HepG2 (cell line): ENCODE measurements around the gene CERT1. TPM values are rescaled to one million over a fixed set of nuclear protein-coding genes. Genes with fewer than 3 reads are reported as not detected.

Source experiments
- ATAC-seq: fragments of 200-7000 bp; cut with Tn5 transposase; 3 replicates; pipeline ENCODE4 v1.9.1; 2020; ENCODE audit warnings: mild to moderate bottlenecking, moderate library complexity
- BruUV-seq: library from RNA; stranded (reverse); fragments of 400-500 nt; replicated peaks from 2 replicates; lab custom pipeline; 2021; lab: Mats Ljungman, UMichigan
- CTCF ChIA-PET: fragments of 300-600 bp; formaldehyde crosslinking; extraction: SDS; loops from one replicate; lab custom pipeline; 2021; ENCODE audit warnings: low total read pairs, inconsistent platforms, low intra/inter-chr PET ratio; lab: Yijun Ruan, JAX
- POLR2A ChIA-PET: fragments of 350-600 bp; sonication (Branson Sonifier 250); formaldehyde crosslinking; loops from one replicate; lab custom pipeline; 2020; ENCODE audit warnings: antibody characterized with exemption, inconsistent platforms; lab: Yijun Ruan, JAX
- DNase-seq: peaks from one replicate; pipeline ENCODE4 v3.0.0-alpha.2; 2015; ENCODE audit warnings: low spot score
- FAIRE-seq: peaks from 3 replicates; lab custom pipeline; 2011; peaks lifted over from hg19 to GRCh38; lab: Jason Lieb, UNC
- H2AFZ ChIP-seq: one replicate; pipeline ENCODE4 v1.6.1; 2011; ENCODE audit warnings: low read length, inconsistent platforms
- H3K27ac ChIP-seq: fragments of 300-600 bp; 3 replicates; pipeline ENCODE4 v1.8.0; 2011; ENCODE audit warnings: mixed run types, mild to moderate bottlenecking, mixed read lengths, low read length, inconsistent platforms; ENCODE audit not compliant: insufficient read depth; ENCODE audit errors: extremely low read length
- H3K27me3 ChIP-seq, 2 experiments: fragments of 200-600 bp in 1 of 2; 2 replicates in 1 of 2; 3 replicates in 1 of 2; pipeline versions ENCODE4 v1.6.0 to v1.8.0; 2011; ENCODE audit warnings: low read length in 2 of 2, mild to moderate bottlenecking in 2 of 2, moderate library complexity in 2 of 2, inconsistent platforms in 1 of 2; ENCODE audit not compliant: insufficient read depth in 2 of 2, control insufficient read depth in 1 of 2
- H3K36me3 ChIP-seq, 2 experiments: fragments of 200-600 bp in 1 of 2; replicated peaks in 1 of 2; 2 replicates in 1 of 2; 3 replicates in 1 of 2; pipeline versions ENCODE4 v1.5.1 to v1.8.0; 2011; ENCODE audit warnings: low read length in 2 of 2, inconsistent platforms in 1 of 2; ENCODE audit not compliant: insufficient read depth in 2 of 2, control insufficient read depth in 1 of 2
- H3K4me1 ChIP-seq: 2 replicates; pipeline ENCODE4 v1.5.1; 2012; ENCODE audit warnings: low read length, inconsistent platforms; ENCODE audit not compliant: insufficient read depth
- H3K4me2 ChIP-seq: 2 replicates; pipeline ENCODE4 v1.6.0; 2011; ENCODE audit warnings: low read depth, low read length, inconsistent platforms
- H3K4me3 ChIP-seq, 3 experiments: fragments of 200-600 bp in 1 of 3; sonication (generic), shearing (Covaris generic) in 1 of 3; replicated peaks in 1 of 3; 2 replicates each; pipeline ENCODE4 v1.5.1; 2011 to 2016; ENCODE audit warnings: low read length in 3 of 3, inconsistent platforms in 2 of 3, low read depth in 2 of 3, mild to moderate bottlenecking in 2 of 3, control low read depth in 1 of 3, mixed read lengths in 1 of 3; ENCODE audit not compliant: insufficient read depth in 1 of 3
- H3K79me2 ChIP-seq: one replicate; pipeline ENCODE4 v1.6.1; 2011; ENCODE audit warnings: low read length, inconsistent platforms; ENCODE audit not compliant: insufficient read depth
- H3K9ac ChIP-seq: 2 replicates; pipeline ENCODE4 v1.6.0; 2011; ENCODE audit warnings: mild to moderate bottlenecking, low read depth, low read length, inconsistent platforms; ENCODE audit not compliant: insufficient read depth
- H3K9me3 ChIP-seq: 2 replicates; pipeline ENCODE4 v1.5.1; 2012; ENCODE audit warnings: mild to moderate bottlenecking, low read length
- H4K20me1 ChIP-seq: 2 replicates; pipeline ENCODE4 v1.6.0; 2011; ENCODE audit warnings: inconsistent platforms, mild to moderate bottlenecking, low read length, moderate library complexity; ENCODE audit not compliant: insufficient read depth
- ARID2 ChIP-seq: sonication (generic); formaldehyde crosslinking; IDR thresholded peaks from 2 replicates; pipeline ENCODE4 v1.8.1; 2022; ENCODE audit warnings: mild to moderate bottlenecking, missing genetic modification reagents, borderline replicate concordance
- CBX2 ChIP-seq, 2 experiments: fragments of 200-600 bp in 1 of 2; sonication (generic); formaldehyde crosslinking in 1 of 2; IDR thresholded peaks; 2 replicates each; pipeline versions ENCODE4 v1.7.0 to v1.8.1; 2018 to 2022; ENCODE audit warnings: low read depth in 2 of 2, low read length in 1 of 2, mild to moderate bottlenecking in 1 of 2, missing genetic modification reagents in 1 of 2
- NR2F2 ChIP-seq: IDR thresholded peaks from 2 replicates; pipeline ENCODE4 v1.6.1; 2012; ENCODE audit warnings: low read depth, inconsistent platforms, borderline replicate concordance
- POLR2A ChIP-seq, 2 experiments: IDR thresholded peaks; 2 replicates each; pipeline ENCODE4 v1.6.1; 2011; ENCODE audit warnings: low read depth in 2 of 2, low read length in 2 of 2, mild to moderate bottlenecking in 1 of 2, moderate library complexity in 1 of 2; ENCODE audit not compliant: insufficient read depth in 1 of 2
- RBAK ChIP-seq: sonication (generic); formaldehyde crosslinking; IDR thresholded peaks from 2 replicates; pipeline ENCODE4 v1.5.1; 2020; ENCODE audit warnings: mild to moderate bottlenecking, missing genetic modification reagents
- SNAPC2 ChIP-seq: sonication (generic); formaldehyde crosslinking; IDR thresholded peaks from 2 replicates; pipeline ENCODE4 v1.8.1; 2022; ENCODE audit warnings: mild to moderate bottlenecking, missing genetic modification reagents
- ZFP37 ChIP-seq: sonication (generic); formaldehyde crosslinking; IDR thresholded peaks from 2 replicates; pipeline ENCODE4 v1.4.0; 2020; ENCODE audit warnings: missing genetic modification reagents, borderline replicate concordance
- ZFY ChIP-seq: sonication (generic); formaldehyde crosslinking; IDR thresholded peaks from 2 replicates; pipeline ENCODE4 v1.4.0; 2020; ENCODE audit warnings: missing genetic modification reagents
- ZNF263 ChIP-seq: sonication (generic); formaldehyde crosslinking; IDR thresholded peaks from 2 replicates; pipeline ENCODE4 v1.4.0; 2020; ENCODE audit warnings: missing genetic modification reagents
- ZNF383 ChIP-seq: sonication (generic); formaldehyde crosslinking; IDR thresholded peaks from 2 replicates; pipeline ENCODE4 v1.4.0; 2020; ENCODE audit warnings: missing genetic modification reagents, mild to moderate bottlenecking, borderline replicate concordance
- ZNF572 ChIP-seq: sonication (generic); formaldehyde crosslinking; IDR thresholded peaks from 2 replicates; pipeline ENCODE4 v1.5.1; 2020; ENCODE audit warnings: mild to moderate bottlenecking, missing genetic modification reagents
- ZNF709 ChIP-seq: sonication (generic); formaldehyde crosslinking; IDR thresholded peaks from 2 replicates; pipeline ENCODE4 v1.5.0; 2020; ENCODE audit warnings: mild to moderate bottlenecking, missing genetic modification reagents
- ZNF75D ChIP-seq: sonication (generic); formaldehyde crosslinking; IDR thresholded peaks from 2 replicates; pipeline ENCODE4 v1.8.1; 2023; ENCODE audit warnings: missing genetic modification reagents, mild to moderate bottlenecking, borderline replicate concordance
- ZNF772 ChIP-seq: sonication (generic); formaldehyde crosslinking; IDR thresholded peaks from 2 replicates; pipeline ENCODE4 v1.5.0; 2020; ENCODE audit warnings: mild to moderate bottlenecking, missing genetic modification reagents
- WGBS: methylation state at CpG from one replicate; pipeline ENCODE4 v1.1.6; 2017; ENCODE audit warnings: low lambda C conversion rate; 5-methylcytosine and 5-hydroxymethylcytosine counted together
- in situ Hi-C: cut with HindIII; loops from 2 replicates; pipeline ENCODE4 v1.10.0; 2017; ENCODE audit warnings: low pct_unique_long_range_greater_than_20kb; ENCODE audit not compliant: extremely low pct_ligation_motif_present
- intact Hi-C: fragments of 100-400 bp; cut with micrococcal nuclease; formaldehyde crosslinking; loops from one replicate; pipeline ENCODE4 v1.10.0; 2022; ENCODE audit not compliant: unreplicated experiment
- polyA plus RNA-seq, 8 experiments: library from polyadenylated mRNA; depleted of rRNA in 3 of 8; stranded (reverse) in 7 of 8; unstranded in 1 of 8; fragments of >200 nt; fragmentation: Illumina TruSeq in 4 of 8; extraction: Trizol in 4 of 8; gene quantifications; 2 replicates each; pipeline versions ENCODE4 v1.2.1 to v1.2.3, GENCODE V29; 2011 to 2016; ENCODE audit warnings: low read depth in 4 of 8, missing spikeins in 1 of 8, mixed read lengths in 1 of 8; ENCODE audit not compliant: insufficient read depth in 1 of 8
- total RNA-seq, 5 experiments: library from RNA; depleted of rRNA; stranded (reverse); fragments of >200 nt; fragmentation: Illumina TruSeq; extraction: Trizol; gene quantifications; 2 replicates each; pipeline ENCODE4 v1.2.3, GENCODE V29; 2016; ENCODE audit warnings: low read depth in 1 of 5
- TF ChIP-seq, protein P1 (sequence below): sonication (generic); formaldehyde crosslinking; IDR thresholded peaks from 2 replicates; pipeline ENCODE4 v1.5.1; 2020; ENCODE audit warnings: missing genetic modification reagents, mild to moderate bottlenecking, borderline replicate concordance
- TF ChIP-seq, protein P2 (sequence below): sonication (generic); formaldehyde crosslinking; IDR thresholded peaks from 2 replicates; pipeline ENCODE4 v1.5.0; 2020; ENCODE audit warnings: missing genetic modification reagents, mild to moderate bottlenecking, borderline replicate concordance
- TF ChIP-seq, protein P3 (sequence below): sonication (generic); formaldehyde crosslinking; IDR thresholded peaks from 2 replicates; pipeline ENCODE4 v1.5.0; 2020; ENCODE audit warnings: mild to moderate bottlenecking, missing genetic modification reagents

Gene CERT1
- total and polyA plus RNA-seq, 2 of the 13 experiments (the other 11 are each of a cell fraction or from before 2014, with no cell fraction given): 8.2 to 12.7 TPM

DNA sequence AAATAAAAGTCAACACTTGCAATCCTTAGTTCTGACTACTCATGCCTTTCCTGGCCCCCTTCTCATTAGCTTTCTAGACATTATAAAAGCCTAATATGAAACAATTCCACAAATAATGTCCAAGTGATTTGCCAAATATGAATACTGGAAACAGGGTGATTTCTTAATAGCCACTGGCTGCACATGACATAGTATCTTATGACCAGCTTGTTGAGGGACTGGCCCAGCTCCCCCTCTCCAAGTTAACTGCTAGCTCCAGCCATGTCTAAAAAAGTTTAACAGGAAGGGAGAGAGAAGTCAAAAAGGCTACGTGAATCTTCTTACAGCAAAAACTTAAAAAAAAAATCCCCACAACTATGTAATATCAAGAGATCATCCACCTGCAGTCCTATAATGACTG is 1.5 kb downstream of the CERT1 start:
- Histone ChIP-seq H4K20me1 (peaks cover 19% of the 10 kb centered on the region), H3K9me3 (no peaks in the 10 kb centered on the region), H2AFZ (no peak overlapping the region), H3K4me2 (peak overlapping the region; percentile 75), H3K27ac (no peak overlapping the region), H3K36me3 (no peaks in the 10 kb centered on the region), H3K9ac (peak overlapping the region; percentile 87; the same call in 1 of the 2 replicates), H3K4me3 (peak overlapping the region; percentile 88 to 96 (median 89); a peak in 5 of 6 replicates), H3K4me1 (peaks cover 43% of the 10 kb centered on the region), H3K79me2 (peaks cover 68% of the 10 kb centered on the region), H3K27me3 (no peaks in the 10 kb centered on the region; a peak in 1 of 5 replicates)
- ATAC-seq (no peak), DNase-seq (peak; percentile 12), FAIRE-seq (no peak)
- no peak for TF ChIP-seq SNAPC2 (CRISPR knock-in tag)
- TF ChIP-seq, protein P1, sequence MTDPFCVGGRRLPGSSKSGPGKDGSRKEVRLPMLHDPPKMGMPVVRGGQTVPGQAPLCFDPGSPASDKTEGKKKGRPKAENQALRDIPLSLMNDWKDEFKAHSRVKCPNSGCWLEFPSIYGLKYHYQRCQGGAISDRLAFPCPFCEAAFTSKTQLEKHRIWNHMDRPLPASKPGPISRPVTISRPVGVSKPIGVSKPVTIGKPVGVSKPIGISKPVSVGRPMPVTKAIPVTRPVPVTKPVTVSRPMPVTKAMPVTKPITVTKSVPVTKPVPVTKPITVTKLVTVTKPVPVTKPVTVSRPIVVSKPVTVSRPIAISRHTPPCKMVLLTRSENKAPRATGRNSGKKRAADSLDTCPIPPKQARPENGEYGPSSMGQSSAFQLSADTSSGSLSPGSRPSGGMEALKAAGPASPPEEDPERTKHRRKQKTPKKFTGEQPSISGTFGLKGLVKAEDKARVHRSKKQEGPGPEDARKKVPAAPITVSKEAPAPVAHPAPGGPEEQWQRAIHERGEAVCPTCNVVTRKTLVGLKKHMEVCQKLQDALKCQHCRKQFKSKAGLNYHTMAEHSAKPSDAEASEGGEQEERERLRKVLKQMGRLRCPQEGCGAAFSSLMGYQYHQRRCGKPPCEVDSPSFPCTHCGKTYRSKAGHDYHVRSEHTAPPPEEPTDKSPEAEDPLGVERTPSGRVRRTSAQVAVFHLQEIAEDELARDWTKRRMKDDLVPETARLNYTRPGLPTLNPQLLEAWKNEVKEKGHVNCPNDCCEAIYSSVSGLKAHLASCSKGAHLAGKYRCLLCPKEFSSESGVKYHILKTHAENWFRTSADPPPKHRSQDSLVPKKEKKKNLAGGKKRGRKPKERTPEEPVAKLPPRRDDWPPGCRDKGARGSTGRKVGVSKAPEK: no peak
- no peak for TF ChIP-seq ZNF709 (CRISPR knock-in tag)
- no peak for TF ChIP-seq NR2F2
- TF ChIP-seq ZFP37 (CRISPR knock-in tag): no peak
- no peak for TF ChIP-seq CBX2 (IDR thresholded peaks at IDR 0.05; ENCODE audit: low read depth, low read length)
- no peak for TF ChIP-seq CBX2 (CRISPR knock-in tag; IDR thresholded peaks at IDR 0.05; ENCODE audit: low read depth)
- no peak for TF ChIP-seq ZNF572 (CRISPR knock-in tag)
- TF ChIP-seq ZFY: no peak
- no peak for TF ChIP-seq ZNF263
- TF ChIP-seq ZNF75D (CRISPR knock-in tag): no peak
- no peak for TF ChIP-seq POLR2A (IDR thresholded peaks at IDR 0.05; ENCODE audit: insufficient read depth in 1 of 2, low read depth in 2 of 2, low read length in 2 of 2)
- TF ChIP-seq, protein P2, sequence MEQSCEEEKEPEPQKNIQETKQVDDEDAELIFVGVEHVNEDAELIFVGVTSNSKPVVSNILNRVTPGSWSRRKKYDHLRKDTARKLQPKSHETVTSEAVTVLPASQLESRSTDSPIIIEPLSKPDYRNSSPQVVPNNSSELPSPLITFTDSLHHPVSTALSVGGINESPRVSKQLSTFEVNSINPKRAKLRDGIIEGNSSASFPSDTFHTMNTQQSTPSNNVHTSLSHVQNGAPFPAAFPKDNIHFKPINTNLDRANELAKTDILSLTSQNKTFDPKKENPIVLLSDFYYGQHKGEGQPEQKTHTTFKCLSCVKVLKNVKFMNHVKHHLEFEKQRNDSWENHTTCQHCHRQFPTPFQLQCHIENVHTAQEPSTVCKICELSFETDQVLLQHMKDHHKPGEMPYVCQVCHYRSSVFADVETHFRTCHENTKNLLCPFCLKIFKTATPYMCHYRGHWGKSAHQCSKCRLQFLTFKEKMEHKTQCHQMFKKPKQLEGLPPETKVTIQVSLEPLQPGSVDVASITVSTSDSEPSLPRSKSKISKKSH (CRISPR knock-in tag): no peak
- no peak for TF ChIP-seq ARID2 (CRISPR knock-in tag)
- TF ChIP-seq ZNF383 (CRISPR knock-in tag): no peak
- no peak for TF ChIP-seq ZNF772 (CRISPR knock-in tag)
- TF ChIP-seq, protein P3, sequence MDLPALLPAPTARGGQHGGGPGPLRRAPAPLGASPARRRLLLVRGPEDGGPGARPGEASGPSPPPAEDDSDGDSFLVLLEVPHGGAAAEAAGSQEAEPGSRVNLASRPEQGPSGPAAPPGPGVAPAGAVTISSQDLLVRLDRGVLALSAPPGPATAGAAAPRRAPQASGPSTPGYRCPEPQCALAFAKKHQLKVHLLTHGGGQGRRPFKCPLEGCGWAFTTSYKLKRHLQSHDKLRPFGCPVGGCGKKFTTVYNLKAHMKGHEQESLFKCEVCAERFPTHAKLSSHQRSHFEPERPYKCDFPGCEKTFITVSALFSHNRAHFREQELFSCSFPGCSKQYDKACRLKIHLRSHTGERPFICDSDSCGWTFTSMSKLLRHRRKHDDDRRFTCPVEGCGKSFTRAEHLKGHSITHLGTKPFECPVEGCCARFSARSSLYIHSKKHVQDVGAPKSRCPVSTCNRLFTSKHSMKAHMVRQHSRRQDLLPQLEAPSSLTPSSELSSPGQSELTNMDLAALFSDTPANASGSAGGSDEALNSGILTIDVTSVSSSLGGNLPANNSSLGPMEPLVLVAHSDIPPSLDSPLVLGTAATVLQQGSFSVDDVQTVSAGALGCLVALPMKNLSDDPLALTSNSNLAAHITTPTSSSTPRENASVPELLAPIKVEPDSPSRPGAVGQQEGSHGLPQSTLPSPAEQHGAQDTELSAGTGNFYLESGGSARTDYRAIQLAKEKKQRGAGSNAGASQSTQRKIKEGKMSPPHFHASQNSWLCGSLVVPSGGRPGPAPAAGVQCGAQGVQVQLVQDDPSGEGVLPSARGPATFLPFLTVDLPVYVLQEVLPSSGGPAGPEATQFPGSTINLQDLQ (CRISPR knock-in tag): no peak
- no peak for TF ChIP-seq RBAK (CRISPR knock-in tag)
- POLR2A ChIA-PET: no interaction called here
- CTCF ChIA-PET: no interaction called here
- no TSS peak for BruUV-seq
- intact Hi-C loops: loop anchor here (10.0 kb wide), 1 partner anchor 175 kb away; no protein-coding TSS in a partner anchor
- 0% methylated on average over 1 of the region's 1 CpG for WGBS
- in situ Hi-C loops: loop anchor here (25.0 kb wide), 1 partner anchor 823 kb away; the partner anchor contains the start of gene HEXB
